GM21717 (cell line): ENCODE data around the gene MXD4.
"Not testable (repeated sequence)": the region's sequence is repeated elsewhere in the genome, so short reads cannot be mapped to it uniquely, and the experiment has no call there.

Source experiments
- ATAC-seq: cut with Tn5 transposase; IDR thresholded peaks from one replicate; pipeline ENCODE4 v1.9.1; 2021; ENCODE audit warnings: mild to moderate bottlenecking, moderate library complexity; ENCODE audit not compliant: unreplicated experiment

The MXD4 gene

GRCh38 chr4:2276581-2277325 is 14.8 kb upstream of the MXD4 start:
- ATAC-seq: no peak

GRCh38 chr4:2275546-2276251 is 13.8 kb upstream of the MXD4 start:
- ATAC-seq: no peak

GRCh38 chr4:2275044-2275397 is 13.1 kb upstream of the MXD4 start:
- not testable (repeated sequence) for ATAC-seq

- ATAC-seq: no peak
Measured at GRCh38 chr4:2274320-2275043, 12.6 kb upstream of the MXD4 start.

- no peak for ATAC-seq
Measured at GRCh38 chr4:2273657-2274319, 11.9 kb upstream of the MXD4 start.

GRCh38 chr4:2273221-2273620 is 11.3 kb upstream of the MXD4 start:
- no peak for ATAC-seq

- ATAC-seq: no peak
Measured at GRCh38 chr4:2272828-2273120, 10.9 kb upstream of the MXD4 start.

GRCh38 chr4:2272026-2272827 is 10.3 kb upstream of the MXD4 start:
- no peak for ATAC-seq

GRCh38 chr4:2271279-2272025 is 9.5 kb upstream of the MXD4 start:
- no peak for ATAC-seq

- ATAC-seq: no peak
Measured at GRCh38 chr4:2270341-2271165, 8.6 kb upstream of the MXD4 start.

- ATAC-seq: no peak
Measured at GRCh38 chr4:2269618-2270163, 7.8 kb upstream of the MXD4 start.

- ATAC-seq: no peak
Measured at GRCh38 chr4:2269206-2269531, 7.3 kb upstream of the MXD4 start.

GRCh38 chr4:2268357-2269205 is 6.7 kb upstream of the MXD4 start:
- no peak for ATAC-seq

GRCh38 chr4:2267841-2268240 is 5.9 kb upstream of the MXD4 start:
- ATAC-seq: no peak

- no peak for ATAC-seq
Measured at GRCh38 chr4:2267320-2267811, 5.5 kb upstream of the MXD4 start.

- ATAC-seq: no peak
Measured at GRCh38 chr4:2266821-2267220, 4.9 kb upstream of the MXD4 start.

- no peak for ATAC-seq
Measured at GRCh38 chr4:2266181-2266580, 4.3 kb upstream of the MXD4 start.
